ENCODE results near the gene BCCIP.

DNA sequence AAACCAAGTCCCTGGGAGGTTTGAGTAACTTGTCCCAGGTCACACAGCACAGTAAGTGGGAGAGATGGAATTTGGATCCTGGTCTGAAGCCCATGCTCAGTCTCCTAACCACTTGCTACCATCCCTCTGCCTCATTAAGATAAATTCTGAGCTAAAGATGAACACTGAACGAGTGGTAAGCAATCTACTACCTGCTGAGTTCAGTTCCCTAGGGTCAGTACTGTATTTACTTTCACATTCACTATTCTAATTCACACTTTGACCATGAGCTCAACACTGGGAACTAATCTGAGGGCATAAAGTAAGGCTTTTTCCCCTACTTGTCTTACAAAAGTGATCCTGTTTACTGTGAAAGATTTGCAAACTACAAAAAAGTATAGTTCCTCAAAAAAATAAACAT lies 2.6 kb upstream of the BCCIP start:
- no peak for TF ChIP-seq PPARA (CRISPR knock-in tag; IDR thresholded peaks at IDR 0.05; ENCODE audit: borderline replicate concordance)
- TF ChIP-seq ZFP3 (CRISPR knock-in tag; IDR thresholded peaks at IDR 0.05): no peak

Measured in SK-N-SH treated with all-trans-retinoic acid at 6 μM for 48 hours (cell line).